Measurements from ENCODE around the gene JMJD6.

DNA sequence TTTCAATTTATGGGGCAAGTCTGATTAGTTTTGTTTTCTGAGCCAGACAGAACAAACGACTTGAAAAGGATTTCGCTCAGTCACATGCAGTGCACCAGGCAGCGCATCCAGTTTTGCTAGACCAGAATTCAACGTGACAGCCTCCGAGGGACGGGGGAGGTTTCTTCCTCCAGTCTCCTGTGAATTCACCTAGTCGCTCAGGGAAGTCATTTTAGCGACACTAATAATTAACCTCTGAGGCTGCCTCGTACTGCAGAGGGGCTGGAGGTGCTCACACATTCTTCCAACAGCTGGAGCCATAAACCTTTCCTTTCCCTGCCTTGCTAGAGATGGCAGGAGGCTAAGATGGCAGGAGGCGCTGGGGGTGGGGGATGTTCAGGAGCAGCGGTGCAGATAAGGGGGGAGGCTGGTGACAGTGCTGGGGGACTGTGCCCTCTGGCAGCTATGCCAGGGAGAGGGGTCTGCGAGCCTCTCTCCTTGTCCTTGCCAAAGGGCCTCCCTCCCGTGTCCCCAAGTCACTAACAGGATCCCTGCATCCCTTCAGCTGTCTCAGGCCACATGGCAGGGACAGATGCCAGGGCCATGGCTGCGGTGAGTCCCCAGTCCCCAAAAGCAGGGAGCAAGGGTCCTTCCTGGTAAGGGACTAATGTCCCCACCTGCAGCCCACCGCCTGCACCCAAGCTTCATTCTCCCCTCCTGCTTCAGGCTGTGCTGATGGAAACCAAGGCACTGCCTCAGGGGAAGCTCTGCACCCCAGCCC is 39.7 kb downstream of the JMJD6 start:
- TF ChIP-seq, protein P1, sequence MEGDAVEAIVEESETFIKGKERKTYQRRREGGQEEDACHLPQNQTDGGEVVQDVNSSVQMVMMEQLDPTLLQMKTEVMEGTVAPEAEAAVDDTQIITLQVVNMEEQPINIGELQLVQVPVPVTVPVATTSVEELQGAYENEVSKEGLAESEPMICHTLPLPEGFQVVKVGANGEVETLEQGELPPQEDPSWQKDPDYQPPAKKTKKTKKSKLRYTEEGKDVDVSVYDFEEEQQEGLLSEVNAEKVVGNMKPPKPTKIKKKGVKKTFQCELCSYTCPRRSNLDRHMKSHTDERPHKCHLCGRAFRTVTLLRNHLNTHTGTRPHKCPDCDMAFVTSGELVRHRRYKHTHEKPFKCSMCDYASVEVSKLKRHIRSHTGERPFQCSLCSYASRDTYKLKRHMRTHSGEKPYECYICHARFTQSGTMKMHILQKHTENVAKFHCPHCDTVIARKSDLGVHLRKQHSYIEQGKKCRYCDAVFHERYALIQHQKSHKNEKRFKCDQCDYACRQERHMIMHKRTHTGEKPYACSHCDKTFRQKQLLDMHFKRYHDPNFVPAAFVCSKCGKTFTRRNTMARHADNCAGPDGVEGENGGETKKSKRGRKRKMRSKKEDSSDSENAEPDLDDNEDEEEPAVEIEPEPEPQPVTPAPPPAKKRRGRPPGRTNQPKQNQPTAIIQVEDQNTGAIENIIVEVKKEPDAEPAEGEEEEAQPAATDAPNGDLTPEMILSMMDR (IDR thresholded peaks at IDR 0.05; ENCODE audit: poor library complexity), result no peak
- no peak for TF ChIP-seq EZH2 (IDR thresholded peaks at IDR 0.05; ENCODE audit: borderline replicate concordance)
